HG03025 (cell line): ENCODE results near the gene IGLL1.
"Not testable (repeated sequence)": the region's sequence is repeated elsewhere in the genome, so short reads cannot be mapped to it uniquely, and the experiment has no call there.

Experiments used
- ATAC-seq: cut with Tn5 transposase; IDR thresholded peaks from one replicate; pipeline ENCODE4 v1.9.1; 2021; ENCODE audit warnings: mild to moderate bottlenecking, moderate library complexity; ENCODE audit not compliant: unreplicated experiment, low FRiP score

IGLL1 gene

DNA sequence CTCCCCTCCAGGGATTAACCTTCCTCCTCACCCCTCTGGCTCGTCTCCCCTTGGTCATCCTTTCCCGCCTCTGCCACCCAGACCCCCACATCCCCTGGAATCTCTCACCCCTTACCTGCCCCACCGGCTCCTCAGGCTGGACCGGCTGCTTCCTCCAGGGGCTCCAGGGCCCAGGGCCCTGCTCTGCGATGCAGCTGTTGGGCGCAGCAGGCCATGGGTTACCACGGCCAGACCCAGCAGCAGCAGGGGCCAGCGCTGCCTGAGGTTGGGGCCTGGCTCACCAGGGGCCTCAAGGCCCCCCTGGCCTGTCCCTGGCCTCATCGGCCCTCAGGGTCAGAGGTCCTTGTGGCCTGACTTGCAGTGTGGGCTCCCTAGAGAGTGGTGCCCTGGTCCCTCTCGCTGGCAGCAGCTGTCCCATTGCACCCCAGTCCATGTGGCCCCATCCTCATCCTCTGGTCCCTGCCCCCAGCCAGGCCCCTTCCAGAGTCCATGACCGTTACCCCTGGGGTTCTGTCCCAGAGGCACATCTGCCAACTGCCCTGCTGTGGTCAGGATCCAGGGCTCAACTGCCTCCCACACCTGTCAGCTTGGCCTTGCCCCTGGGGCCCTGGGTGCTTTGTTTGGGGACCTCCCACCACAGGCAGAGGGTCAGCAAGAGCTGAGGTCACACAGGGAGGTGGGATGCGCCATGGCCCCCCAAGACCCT is at the start of gene IGLL1:
IGLL1 (minus strand) TSS at position 421 of the 706 bp plus-strand sequence; CDS start at position 321, 100 bp downstream.
- ATAC-seq, result no peak

DNA sequence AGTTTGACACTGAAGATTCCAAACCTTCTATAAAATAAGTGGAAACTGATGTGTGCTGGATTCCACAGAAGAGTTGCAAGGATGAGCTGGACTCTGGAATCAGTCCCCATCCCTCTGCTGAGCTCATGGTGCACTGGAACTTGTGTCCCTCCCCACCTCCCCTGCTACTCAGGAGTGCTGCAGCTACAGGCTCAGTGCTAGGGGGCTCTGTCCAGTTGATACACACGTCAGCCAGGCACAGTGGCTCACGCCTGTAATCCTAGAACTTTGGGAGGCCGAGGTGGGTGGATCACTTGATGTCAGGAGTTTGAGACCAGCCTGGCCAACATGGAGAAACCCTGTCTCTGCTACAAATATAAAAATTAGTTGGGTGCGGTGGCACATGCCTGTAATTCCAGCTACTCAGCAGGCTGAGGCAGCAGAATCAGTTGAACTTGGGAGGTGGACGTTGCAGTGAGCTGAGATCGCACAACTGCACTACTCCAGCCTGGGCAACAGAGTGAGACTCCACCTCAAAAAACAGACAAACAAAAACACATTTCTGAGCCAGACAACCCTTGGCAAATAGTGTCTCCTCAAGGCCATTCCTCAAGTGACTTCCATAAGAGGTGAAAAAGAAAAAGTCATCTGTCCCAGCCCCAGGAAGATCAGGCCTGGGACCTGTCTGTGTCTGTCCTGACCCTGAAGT is 48.1 kb upstream of the IGLL1 start:
- ATAC-seq, result not testable (repeated sequence)

- ATAC-seq, result not testable (repeated sequence)
Measured at GRCh38 chr22:23627401-23628055, 47.4 kb upstream of the IGLL1 start.

DNA sequence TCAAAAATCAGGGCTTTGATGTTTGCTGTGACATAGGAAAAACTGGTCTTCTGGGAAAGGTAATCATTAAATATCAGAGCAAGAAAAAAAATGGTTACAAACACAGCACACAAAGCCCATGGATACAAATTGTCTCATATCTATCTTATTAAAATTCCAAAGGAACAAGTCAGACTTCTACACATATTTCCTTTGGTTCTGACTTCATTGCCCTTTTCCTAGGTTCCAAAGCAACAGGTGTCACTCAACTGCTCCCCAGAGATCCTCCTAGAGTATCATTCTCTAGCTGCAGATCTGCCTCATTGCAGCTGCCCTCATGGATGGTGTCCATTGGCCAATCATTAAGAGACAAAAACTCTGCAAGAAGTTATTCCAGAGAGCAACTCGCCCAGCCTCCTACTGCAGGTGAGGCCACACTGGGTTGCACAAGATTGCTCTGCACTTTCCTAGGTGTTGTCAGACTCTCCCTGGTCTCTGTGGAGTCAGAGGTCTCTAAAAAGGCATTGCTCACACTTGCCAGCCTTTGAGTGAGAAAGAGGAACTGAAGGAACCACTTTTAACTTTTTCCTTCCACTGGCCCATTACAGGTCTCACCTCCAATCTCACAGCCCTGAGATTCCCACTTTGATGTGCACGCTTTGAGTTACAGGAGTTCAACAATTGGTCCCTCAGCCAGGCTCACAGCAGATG is 46.3 kb upstream of the IGLL1 start:
- ATAC-seq, result no peak

- ATAC-seq, result no peak
Measured at GRCh38 chr22:23622634-23623033, 42.5 kb upstream of the IGLL1 start.

GRCh38 chr22:23621916-23622315 is 41.8 kb upstream of the IGLL1 start:
- ATAC-seq, result not testable (repeated sequence)

DNA sequence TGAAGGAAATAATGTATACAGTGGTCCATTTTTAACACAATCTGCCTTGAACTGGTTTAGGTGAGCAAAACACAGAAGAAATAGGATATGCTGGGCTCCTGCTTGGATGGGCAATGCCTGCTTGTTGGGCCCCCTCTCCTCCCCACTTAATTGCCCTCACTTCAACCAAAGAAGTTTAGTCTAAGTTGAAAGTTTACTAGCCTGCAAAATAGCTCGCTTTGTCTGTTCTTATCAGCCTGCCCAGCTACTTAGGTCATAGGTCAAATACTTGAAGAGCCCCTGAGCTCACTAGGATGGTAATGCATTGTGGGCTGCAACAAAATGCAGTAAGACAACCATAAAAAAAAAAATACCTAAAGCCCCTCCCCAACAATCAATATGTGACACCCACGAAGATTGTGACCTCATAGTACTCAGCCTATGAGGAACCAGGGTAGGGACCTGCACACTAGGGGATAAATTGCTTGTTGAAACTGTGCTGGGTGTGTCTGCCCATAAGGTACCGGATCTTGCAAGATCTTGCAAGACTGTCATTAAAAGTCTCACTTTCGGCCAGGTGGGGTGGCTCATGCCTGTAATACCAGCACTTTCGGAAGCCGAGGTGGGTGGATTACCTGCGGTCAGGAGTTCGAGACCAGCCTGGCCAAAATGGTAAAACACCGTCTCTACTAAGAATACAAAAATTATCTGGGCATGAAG is 41.1 kb upstream of the IGLL1 start:
- no peak for ATAC-seq

- no peak for ATAC-seq
Measured at GRCh38 chr22:23613193-23613972, 33.3 kb upstream of the IGLL1 start.

DNA sequence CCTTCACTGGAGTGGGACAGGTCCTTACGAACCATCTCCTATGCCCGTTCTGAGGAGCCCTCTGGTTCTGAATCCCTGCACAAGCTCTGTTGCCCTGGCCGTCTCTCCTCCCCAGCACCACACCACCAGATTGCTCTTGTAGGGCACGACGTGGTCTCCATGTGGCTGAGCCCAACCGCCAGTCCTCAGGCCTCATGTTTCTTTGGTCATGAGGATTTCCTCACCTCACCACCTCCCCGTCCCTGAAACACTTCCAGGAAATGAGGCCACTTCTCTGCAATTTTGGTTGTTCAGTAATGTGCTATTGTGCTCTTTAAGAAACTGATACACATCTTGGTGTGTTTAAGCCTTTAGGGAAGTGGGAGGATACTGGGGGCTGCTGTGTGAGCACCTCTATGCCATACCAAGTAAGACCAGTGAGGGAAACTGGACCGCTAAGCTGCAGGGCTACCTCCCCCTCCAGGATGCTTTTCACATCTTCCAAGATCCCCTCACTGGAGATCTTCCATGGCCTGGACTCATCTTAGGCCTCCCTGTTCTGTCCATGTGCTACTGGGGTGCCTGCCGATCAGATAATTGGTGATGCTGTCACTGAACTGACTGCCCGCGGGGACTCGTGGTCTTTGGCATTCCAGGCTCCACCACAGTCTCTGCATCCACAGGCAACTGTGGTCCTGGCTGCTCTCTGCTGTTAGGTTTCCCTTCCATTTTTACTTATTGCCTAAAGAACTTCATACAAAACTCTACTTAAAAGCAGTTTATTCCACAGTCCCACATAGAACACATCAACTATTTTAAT is 30.1 kb upstream of the IGLL1 start:
- no peak for ATAC-seq

DNA sequence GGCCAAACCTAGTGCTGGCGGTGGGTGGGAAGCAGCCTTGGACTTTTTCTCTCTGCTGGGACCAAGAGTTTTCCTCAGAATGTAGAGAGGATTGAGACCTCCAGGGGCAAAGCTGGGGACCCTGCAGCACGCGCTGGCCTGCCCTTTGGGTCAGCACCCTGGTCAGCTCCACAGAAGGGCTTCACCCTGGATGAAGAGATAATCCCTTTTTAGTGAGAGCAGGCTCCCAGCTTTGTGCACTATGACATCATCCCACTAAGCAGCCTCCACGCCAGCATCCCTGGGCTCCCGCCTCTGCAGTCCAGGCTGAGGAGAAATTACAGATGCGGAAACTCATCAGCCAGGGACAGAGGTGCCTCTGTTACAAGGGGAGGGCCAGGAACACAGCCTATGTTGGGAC is 28.5 kb upstream of the IGLL1 start:
- no peak for ATAC-seq

GRCh38 chr22:23606204-23607131 is 26.4 kb upstream of the IGLL1 start:
- ATAC-seq, result no peak

DNA sequence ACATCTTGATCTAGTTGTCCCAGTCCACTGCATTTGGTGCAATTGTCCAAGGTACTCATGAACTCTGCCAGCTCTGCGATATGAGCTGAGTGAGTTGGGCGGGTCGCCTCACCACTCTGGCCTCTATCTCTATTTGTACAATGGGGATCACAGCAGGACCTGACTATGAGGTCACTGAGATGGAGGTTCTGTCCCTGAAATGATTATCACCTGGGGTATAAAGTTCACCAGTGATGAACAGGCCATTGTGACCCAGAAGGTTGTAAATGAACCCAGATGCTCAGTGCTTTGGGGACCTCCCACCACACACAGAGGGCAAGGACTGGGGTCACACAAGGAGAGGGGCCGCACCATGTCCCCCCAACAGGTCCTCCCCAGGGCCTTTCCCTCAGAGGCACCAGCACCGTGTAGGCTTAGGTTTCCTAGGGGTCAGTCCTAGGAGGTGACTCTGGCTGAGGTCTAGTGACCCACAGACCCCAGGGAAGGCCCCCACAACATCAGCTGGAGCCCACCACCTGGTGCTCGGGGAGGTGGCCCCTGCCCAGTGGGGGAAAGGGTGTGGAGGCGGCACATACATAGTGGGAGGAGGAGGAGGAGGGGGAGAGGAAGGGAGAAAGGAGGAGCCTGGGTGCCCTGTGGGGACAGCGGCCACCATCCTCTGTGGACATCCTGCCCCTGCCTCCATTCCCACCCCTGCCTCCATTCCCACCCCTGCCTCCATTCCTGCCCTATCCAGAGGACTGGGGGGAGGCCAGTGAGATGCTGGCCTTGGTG is 25.0 kb upstream of the IGLL1 start:
- ATAC-seq, result no peak

GRCh38 chr22:23603266-23603665 is 23.2 kb upstream of the IGLL1 start:
- no peak for ATAC-seq

- ATAC-seq, result no peak
Measured at GRCh38 chr22:23598805-23599518, 18.9 kb upstream of the IGLL1 start.

- ATAC-seq, result not testable (repeated sequence)
Measured at GRCh38 chr22:23597576-23598268, 17.6 kb upstream of the IGLL1 start.

GRCh38 chr22:23595904-23596303 is 15.8 kb upstream of the IGLL1 start:
- ATAC-seq, result not testable (repeated sequence)
